Measurements from ENCODE around the gene RIMS4. TPM values are rescaled to one million over a fixed set of nuclear protein-coding genes. Genes with fewer than 3 reads are reported as not detected.

The RIMS4 gene
- total RNA-seq, 1 donor from 2014 or later, result 6.3 TPM

GRCh38 chr20:44771172-44771535 lies 39.2 kb downstream of the RIMS4 start:
- no peaks in the 10 kb centered on the region for H3K36me3 Mint-ChIP-seq (ENCODE audit: insufficient read depth)
- H3K4me3 Mint-ChIP-seq (ENCODE audit: low read depth), result no peak overlapping the region
- no peak for TF ChIP-seq CTCF (IDR thresholded peaks at IDR 0.05; ENCODE audit: unreplicated experiment)
- no peaks in the 10 kb centered on the region for H3K4me1 Mint-ChIP-seq (ENCODE audit: low read depth)
- H3K27ac Mint-ChIP-seq, result no peak overlapping the region
- DNase-seq (ENCODE audit: low spot score, unreplicated experiment), result no peak
- H3K27me3 Mint-ChIP-seq, result peaks cover 10% of the 10 kb centered on the region
- no peaks in the 10 kb centered on the region for H3K9me3 Mint-ChIP-seq (ENCODE audit: low read depth)

DNA sequence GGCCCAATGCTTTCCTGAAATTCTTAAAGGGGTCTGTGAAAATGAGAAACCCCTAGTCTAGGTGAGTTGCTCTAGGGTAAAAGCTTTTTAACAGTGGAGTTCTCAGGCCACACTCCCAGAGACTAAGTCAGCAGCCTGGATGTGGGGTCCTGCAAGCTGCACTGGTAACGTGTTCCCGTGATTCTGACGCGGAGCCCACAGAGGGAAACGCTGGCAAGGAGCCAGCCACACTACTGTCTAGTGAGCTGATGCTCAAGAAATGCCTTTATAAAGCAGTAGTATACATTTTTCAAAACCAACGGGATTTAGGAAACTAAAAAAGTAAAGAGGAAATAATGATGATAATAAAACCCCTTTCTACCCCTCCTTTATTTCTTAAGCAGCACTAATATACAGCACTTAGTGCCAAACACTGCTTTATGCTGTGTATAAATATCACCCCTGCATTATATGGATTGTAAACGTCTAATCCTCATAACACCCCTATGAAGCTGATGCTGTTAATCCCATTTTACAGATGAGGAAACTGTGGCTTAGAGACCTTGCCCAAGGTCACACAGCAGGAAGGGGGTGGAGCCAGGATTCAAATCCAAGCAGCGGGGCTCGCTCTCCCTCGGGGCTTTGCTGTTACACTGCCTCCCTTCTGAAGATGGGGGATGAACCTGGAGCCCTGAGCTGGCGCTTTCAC lies 39.7 kb downstream of the RIMS4 start:
- no peak overlapping the region for H3K27ac Mint-ChIP-seq
- H3K9me3 Mint-ChIP-seq (ENCODE audit: low read depth), result no peaks in the 10 kb centered on the region
- no peaks in the 10 kb centered on the region for H3K36me3 Mint-ChIP-seq (ENCODE audit: insufficient read depth)
- TF ChIP-seq CTCF (IDR thresholded peaks at IDR 0.05; ENCODE audit: unreplicated experiment), result no peak
- no peak overlapping the region for H3K4me3 Mint-ChIP-seq (ENCODE audit: low read depth)
- no peaks in the 10 kb centered on the region for H3K4me1 Mint-ChIP-seq (ENCODE audit: low read depth)
- H3K27me3 Mint-ChIP-seq, result peaks cover 13% of the 10 kb centered on the region
- no peak for DNase-seq (ENCODE audit: low spot score, unreplicated experiment)

- no peak for TF ChIP-seq CTCF (IDR thresholded peaks at IDR 0.05; ENCODE audit: unreplicated experiment)
- no peak for DNase-seq (ENCODE audit: low spot score, unreplicated experiment)
- Mint-ChIP-seq H3K36me3 (ENCODE audit: insufficient read depth) (no peaks in the 10 kb centered on the region), H3K9me3 (ENCODE audit: low read depth) (no peaks in the 10 kb centered on the region), H3K27me3 (peaks cover 15% of the 10 kb centered on the region), H3K4me1 (ENCODE audit: low read depth) (no peaks in the 10 kb centered on the region), H3K4me3 (ENCODE audit: low read depth) (no peak overlapping the region), H3K27ac (no peak overlapping the region)
Measured at GRCh38 chr20:44769481-44769863, 40.9 kb downstream of the RIMS4 start.

- Mint-ChIP-seq H3K4me1 (ENCODE audit: low read depth) (no peaks in the 10 kb centered on the region), H3K27me3 (peaks cover 15% of the 10 kb centered on the region), H3K4me3 (ENCODE audit: low read depth) (no peak overlapping the region), H3K9me3 (ENCODE audit: low read depth) (no peaks in the 10 kb centered on the region), H3K36me3 (ENCODE audit: insufficient read depth) (no peaks in the 10 kb centered on the region), H3K27ac (no peak overlapping the region)
- no peak for DNase-seq (ENCODE audit: low spot score, unreplicated experiment)
- no peak for TF ChIP-seq CTCF (IDR thresholded peaks at IDR 0.05; ENCODE audit: unreplicated experiment)
Measured at GRCh38 chr20:44768854-44769480, 41.4 kb downstream of the RIMS4 start.

DNA sequence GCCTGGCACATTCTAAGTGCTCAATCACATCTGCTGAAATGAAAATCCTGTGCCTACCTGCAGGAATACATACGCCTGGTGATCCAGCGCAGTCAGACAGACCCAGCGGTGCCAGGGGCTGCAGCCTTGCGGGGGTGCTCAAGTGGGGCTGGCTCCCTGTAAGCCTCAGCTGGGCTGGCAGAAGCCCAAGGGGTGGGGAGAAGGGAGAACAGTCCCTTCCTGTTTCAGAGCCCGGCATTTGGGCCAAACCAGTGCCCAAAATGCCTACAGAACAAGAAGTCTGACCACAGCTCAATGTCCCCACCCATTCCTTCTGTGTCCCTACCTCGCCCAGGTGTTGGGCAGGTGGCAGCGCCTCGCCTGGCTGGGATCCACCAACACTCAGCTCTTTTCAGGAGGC lies 42.1 kb downstream of the RIMS4 start:
- H3K4me1 Mint-ChIP-seq (ENCODE audit: low read depth), result no peaks in the 10 kb centered on the region
- H3K9me3 Mint-ChIP-seq (ENCODE audit: low read depth), result no peaks in the 10 kb centered on the region
- DNase-seq (ENCODE audit: low spot score, unreplicated experiment), result no peak
- peaks cover 15% of the 10 kb centered on the region for H3K27me3 Mint-ChIP-seq
- H3K27ac Mint-ChIP-seq, result no peak overlapping the region
- H3K36me3 Mint-ChIP-seq (ENCODE audit: insufficient read depth), result no peaks in the 10 kb centered on the region
- no peak for TF ChIP-seq CTCF (IDR thresholded peaks at IDR 0.05; ENCODE audit: unreplicated experiment)
- H3K4me3 Mint-ChIP-seq (ENCODE audit: low read depth), result no peak overlapping the region
